ENCODE data around the gene SVOPL.
A peak's percentile ranks its signal among the peaks of the same experiment; 100 is the strongest.

The SVOPL gene

GRCh38 chr7:138607216-138608126 lies 93.7 kb downstream of the SVOPL start:
- Histone ChIP-seq H3K36me3 (ENCODE audit: control insufficient read depth in 1 of 2, insufficient read depth in 2 of 2, low read length in 2 of 2) (no peaks in the 10 kb centered on the region), H3K27me3 (ENCODE audit: insufficient read depth, low read length) (no peaks in the 10 kb centered on the region), H3K4me2 (ENCODE audit: low read length) (no peak overlapping the region), H2BK120ac (ENCODE audit: insufficient read depth, low read length, poor library complexity) (no peak overlapping the region), H2AFZ (ENCODE audit: insufficient read depth, low read length, poor library complexity) (no peak overlapping the region), H3K9me3 (ENCODE audit: insufficient read depth, low read depth, low read length) (peaks cover 2% of the 10 kb centered on the region), H3K4me3 (ENCODE audit: low read depth, low read length) (no peak overlapping the region), H4K12ac (ENCODE audit: low read depth, low read length) (no peak overlapping the region), H3K27ac (ENCODE audit: low read depth, low read length) (no peak overlapping the region), H4K91ac (ENCODE audit: low read depth, low read length) (no peak overlapping the region), H3K4me1 (ENCODE audit: control insufficient read depth in 1 of 2, insufficient read depth in 2 of 2, low read length in 2 of 2) (no peaks in the 10 kb centered on the region), H3K9ac (ENCODE audit: low read length) (no peak overlapping the region), H3K18ac (ENCODE audit: low read length) (no peak overlapping the region), H2AK5ac (ENCODE audit: low read length) (no peak overlapping the region), H4K8ac (ENCODE audit: low read depth, low read length) (no peak overlapping the region), H3K79me2 (ENCODE audit: control insufficient read depth, insufficient read depth, low read length, poor library complexity) (no peaks in the 10 kb centered on the region), H3K79me1 (ENCODE audit: low read length) (no peaks in the 10 kb centered on the region), H2BK12ac (ENCODE audit: low read length) (no peak overlapping the region), H3K14ac (ENCODE audit: low read length) (no peak overlapping the region), H2BK5ac (ENCODE audit: low read depth, low read length, poor library complexity) (no peak overlapping the region), H3K4ac (ENCODE audit: low read depth, low read length) (no peak overlapping the region), H3K23ac (ENCODE audit: low read length) (no peak overlapping the region)
- WGBS (ENCODE audit: extremely low coverage, insufficient coverage, insufficient read length), result no CpG with 5 or more reads among the region's 11 CpGs
- DNase-seq, result no peak

- H2AK5ac ChIP-seq (ENCODE audit: low read length), result no peak overlapping the region
- no peaks in the 10 kb centered on the region for H3K4me1 ChIP-seq (ENCODE audit: control insufficient read depth in 1 of 2, insufficient read depth in 2 of 2, low read length in 2 of 2)
- no peak overlapping the region for H3K4ac ChIP-seq (ENCODE audit: low read depth, low read length)
- no peak overlapping the region for H4K8ac ChIP-seq (ENCODE audit: low read depth, low read length)
- H3K27me3 ChIP-seq (ENCODE audit: insufficient read depth, low read length), result no peaks in the 10 kb centered on the region
- H2AFZ ChIP-seq (ENCODE audit: insufficient read depth, low read length, poor library complexity), result no peak overlapping the region
- no peak overlapping the region for H3K9ac ChIP-seq (ENCODE audit: low read length)
- no peak overlapping the region for H2BK120ac ChIP-seq (ENCODE audit: insufficient read depth, low read length, poor library complexity)
- H4K91ac ChIP-seq (ENCODE audit: low read depth, low read length), result no peak overlapping the region
- peak in 1 of 2 donors; percentile 12 for DNase-seq
- no peaks in the 10 kb centered on the region for H3K79me2 ChIP-seq (ENCODE audit: control insufficient read depth, insufficient read depth, low read length, poor library complexity)
- H2BK12ac ChIP-seq (ENCODE audit: low read length), result no peak overlapping the region
- peaks cover 2% of the 10 kb centered on the region for H3K9me3 ChIP-seq (ENCODE audit: insufficient read depth, low read depth, low read length)
- H3K36me3 ChIP-seq (ENCODE audit: control insufficient read depth in 1 of 2, insufficient read depth in 2 of 2, low read length in 2 of 2), result no peaks in the 10 kb centered on the region
- no peak overlapping the region for H3K4me3 ChIP-seq (ENCODE audit: low read depth, low read length)
- H3K18ac ChIP-seq (ENCODE audit: low read length), result no peak overlapping the region
- no CpG with 5 or more reads among the region's 3 CpGs for WGBS (ENCODE audit: extremely low coverage, insufficient coverage, insufficient read length)
- no peak overlapping the region for H3K14ac ChIP-seq (ENCODE audit: low read length)
- H3K4me2 ChIP-seq (ENCODE audit: low read length), result no peak overlapping the region
- H2BK5ac ChIP-seq (ENCODE audit: low read depth, low read length, poor library complexity), result no peak overlapping the region
- H4K12ac ChIP-seq (ENCODE audit: low read depth, low read length), result no peak overlapping the region
- no peak overlapping the region for H3K27ac ChIP-seq (ENCODE audit: low read depth, low read length)
- H3K23ac ChIP-seq (ENCODE audit: low read length), result no peak overlapping the region
- no peaks in the 10 kb centered on the region for H3K79me1 ChIP-seq (ENCODE audit: low read length)
These were observed 94.9 kb downstream of the SVOPL start for GRCh38 chr7:138606236-138606635.

DNA sequence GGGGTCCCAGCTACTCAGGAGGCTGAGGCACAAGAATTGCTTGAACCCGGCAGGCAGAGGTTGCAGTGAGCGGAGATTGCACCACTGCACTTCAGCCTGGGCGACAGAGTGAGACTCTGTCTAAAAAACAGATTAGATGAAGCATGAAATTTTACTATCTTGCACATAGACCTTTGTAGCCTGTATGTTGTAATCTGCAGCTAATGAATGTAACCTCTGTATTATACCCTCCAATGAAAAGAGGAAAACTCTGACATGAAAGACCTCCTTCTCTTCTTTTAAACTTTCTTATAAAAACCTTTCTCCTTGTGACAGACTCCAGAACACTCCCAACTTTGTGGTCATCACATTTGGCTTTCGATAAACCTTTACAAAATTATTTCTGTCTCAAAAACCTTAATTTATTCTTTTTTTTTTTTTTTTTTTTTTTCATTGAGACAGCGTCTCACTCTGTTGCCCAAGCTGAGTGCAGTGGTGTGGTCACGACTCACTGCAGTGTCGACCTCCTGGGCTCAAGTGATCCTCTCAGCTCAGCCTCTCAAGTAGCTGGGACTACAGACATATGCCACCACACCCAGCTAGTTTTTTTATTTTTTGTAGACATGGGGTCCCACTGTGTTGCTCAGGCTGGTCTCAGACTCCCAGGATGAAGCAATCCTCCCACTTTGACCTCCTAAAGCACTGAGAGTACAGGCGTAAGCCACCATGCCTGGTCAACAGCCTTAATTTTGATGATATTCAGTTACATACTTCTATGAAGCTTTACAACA lies 97.4 kb downstream of the SVOPL start:
- no peak overlapping the region for H2AFZ ChIP-seq (ENCODE audit: insufficient read depth, low read length, poor library complexity)
- no peak overlapping the region for H4K8ac ChIP-seq (ENCODE audit: low read depth, low read length)
- H2BK5ac ChIP-seq (ENCODE audit: low read depth, low read length, poor library complexity), result no peak overlapping the region
- no peak overlapping the region for H3K23ac ChIP-seq (ENCODE audit: low read length)
- no peaks in the 10 kb centered on the region for H3K27me3 ChIP-seq (ENCODE audit: insufficient read depth, low read length)
- H4K91ac ChIP-seq (ENCODE audit: low read depth, low read length), result no peak overlapping the region
- no peak overlapping the region for H2BK120ac ChIP-seq (ENCODE audit: insufficient read depth, low read length, poor library complexity)
- peaks cover 2% of the 10 kb centered on the region for H3K9me3 ChIP-seq (ENCODE audit: insufficient read depth, low read depth, low read length)
- no peak overlapping the region for H3K27ac ChIP-seq (ENCODE audit: low read depth, low read length)
- no peak overlapping the region for H3K4me2 ChIP-seq (ENCODE audit: low read length)
- no peak overlapping the region for H2BK12ac ChIP-seq (ENCODE audit: low read length)
- H2AK5ac ChIP-seq (ENCODE audit: low read length), result no peak overlapping the region
- no peak overlapping the region for H3K9ac ChIP-seq (ENCODE audit: low read length)
- H3K18ac ChIP-seq (ENCODE audit: low read length), result no peak overlapping the region
- H3K4ac ChIP-seq (ENCODE audit: low read depth, low read length), result no peak overlapping the region
- no peak overlapping the region for H4K12ac ChIP-seq (ENCODE audit: low read depth, low read length)
- no peak for DNase-seq
- H3K79me1 ChIP-seq (ENCODE audit: low read length), result no peaks in the 10 kb centered on the region
- H3K4me3 ChIP-seq (ENCODE audit: low read depth, low read length), result no peak overlapping the region
- H3K36me3 ChIP-seq (ENCODE audit: control insufficient read depth in 1 of 2, insufficient read depth in 2 of 2, low read length in 2 of 2), result no peaks in the 10 kb centered on the region
- no peaks in the 10 kb centered on the region for H3K4me1 ChIP-seq (ENCODE audit: control insufficient read depth in 1 of 2, insufficient read depth in 2 of 2, low read length in 2 of 2)
- WGBS (ENCODE audit: extremely low coverage, insufficient coverage, insufficient read length), result no CpG with 5 or more reads among the region's 8 CpGs
- H3K14ac ChIP-seq (ENCODE audit: low read length), result no peak overlapping the region
- H3K79me2 ChIP-seq (ENCODE audit: control insufficient read depth, insufficient read depth, low read length, poor library complexity), result no peaks in the 10 kb centered on the region

- no peak overlapping the region for H3K4ac ChIP-seq (ENCODE audit: low read depth, low read length)
- peak overlapping the region; percentile 19 for H2AK5ac ChIP-seq (ENCODE audit: low read length)
- H2BK120ac ChIP-seq (ENCODE audit: insufficient read depth, low read length, poor library complexity), result no peak overlapping the region
- WGBS (ENCODE audit: extremely low coverage, insufficient coverage, insufficient read length), result no CpG with 5 or more reads among the region's 1 CpG
- H3K4me3 ChIP-seq (ENCODE audit: low read depth, low read length), result no peak overlapping the region
- H4K12ac ChIP-seq (ENCODE audit: low read depth, low read length), result no peak overlapping the region
- H3K14ac ChIP-seq (ENCODE audit: low read length), result no peak overlapping the region
- H3K27me3 ChIP-seq (ENCODE audit: insufficient read depth, low read length), result no peaks in the 10 kb centered on the region
- H3K79me2 ChIP-seq (ENCODE audit: control insufficient read depth, insufficient read depth, low read length, poor library complexity), result no peaks in the 10 kb centered on the region
- no peak for DNase-seq
- no peak overlapping the region for H2AFZ ChIP-seq (ENCODE audit: insufficient read depth, low read length, poor library complexity)
- H3K27ac ChIP-seq (ENCODE audit: low read depth, low read length), result no peak overlapping the region
- no peaks in the 10 kb centered on the region for H3K4me1 ChIP-seq (ENCODE audit: control insufficient read depth in 1 of 2, insufficient read depth in 2 of 2, low read length in 2 of 2)
- H3K4me2 ChIP-seq (ENCODE audit: low read length), result no peak overlapping the region
- no peak overlapping the region for H4K8ac ChIP-seq (ENCODE audit: low read depth, low read length)
- H3K18ac ChIP-seq (ENCODE audit: low read length), result no peak overlapping the region
- H2BK12ac ChIP-seq (ENCODE audit: low read length), result no peak overlapping the region
- H3K9me3 ChIP-seq (ENCODE audit: insufficient read depth, low read depth, low read length), result peaks cover 2% of the 10 kb centered on the region
- no peak overlapping the region for H4K91ac ChIP-seq (ENCODE audit: low read depth, low read length)
- H3K36me3 ChIP-seq (ENCODE audit: control insufficient read depth in 1 of 2, insufficient read depth in 2 of 2, low read length in 2 of 2), result no peaks in the 10 kb centered on the region
- no peak overlapping the region for H3K23ac ChIP-seq (ENCODE audit: low read length)
- no peak overlapping the region for H2BK5ac ChIP-seq (ENCODE audit: low read depth, low read length, poor library complexity)
- H3K79me1 ChIP-seq (ENCODE audit: low read length), result no peaks in the 10 kb centered on the region
- no peak overlapping the region for H3K9ac ChIP-seq (ENCODE audit: low read length)
These were observed 98.7 kb downstream of the SVOPL start for GRCh38 chr7:138602451-138602850.

Data from trophoblast cell (in vitro differentiated cells and primary cell).